Pancreas (tissue), 10 donors: Measurements from ENCODE around the gene ARHGAP10. TPM values are rescaled to one million over a fixed set of nuclear protein-coding genes. Genes with fewer than 3 reads are reported as not detected.
"Not testable (repeated sequence)": the region's sequence is repeated elsewhere in the genome, so short reads cannot be mapped to it uniquely, and the experiment has no call there.

Source experiments
- ATAC-seq, 4 donors: fragments of 200-7000 bp; cut with Tn5 transposase; one replicate each; pipeline versions ENCODE4 v1.8.0 to v1.9.1; 2020; ENCODE audit warnings: mild to moderate bottlenecking in 4 of 4, moderate library complexity in 4 of 4
- DNase-seq, 6 donors: peaks; one replicate each; pipeline ENCODE4 v3.0.0-alpha.2; 2020
- FAIRE-seq: peaks from 2 replicates; lab custom pipeline; 2012; peaks lifted over from hg19 to GRCh38; lab: Jason Lieb, UNC
- H3K27ac ChIP-seq, 4 donors: fragments of 200-600 bp; sonication (generic); 1 replicate in 3 of 4; 2 replicates in 1 of 4; pipeline versions ENCODE4 v1.5.0 to v1.8.0; 2020
- H3K27me3 ChIP-seq, 4 donors: fragments of 200-600 bp; one replicate each; pipeline ENCODE4 v1.8.0; 2021
- H3K36me3 ChIP-seq, 3 donors: fragments of 200-600 bp; sonication (generic) in 1 of 3; one replicate each; pipeline versions ENCODE4 v1.5.0 to v1.8.0; 2020 to 2021
- H3K4me1 ChIP-seq, 3 donors: fragments of 200-600 bp; one replicate each; pipeline ENCODE4 v1.8.0; 2021
- H3K4me3 ChIP-seq, 4 donors: fragments of 200-600 bp; sonication (generic) in 2 of 4; one replicate each; pipeline versions ENCODE4 v1.5.0 to v1.8.0; 2020 to 2021
- H3K9me3 ChIP-seq, 4 donors: fragments of 200-600 bp; one replicate each; pipeline ENCODE4 v1.8.0; 2021
- WGBS, 2 donors: extraction: QIAGEN DNeasy Blood & Tissue Kit; methylation state at CpG; one replicate each; pipeline ENCODE4 v1.1.7; 2013; 5-methylcytosine and 5-hydroxymethylcytosine counted together
- intact Hi-C, 3 donors: fragments of 100-400 bp; cut with DNase I; formaldehyde crosslinking; loops; one replicate each; pipeline versions ENCODE4 v1.11.1 to v1.14.2; 2022
- polyA plus RNA-seq, 2 donors: library from polyadenylated mRNA; stranded (reverse); fragments of 200-250 nt; gene quantifications; one replicate each; pipeline ENCODE4 v1.2.3, GENCODE V29; 2013
- total RNA-seq, 6 donors: library from RNA; stranded (reverse); fragmentation: NEBNext Ultra II Directional in 4 of 6; extraction: Animal tissue kit (Norgen Biotek cat#: 25700) in 4 of 6; gene quantifications; one replicate each; pipeline versions ENCODE4 v1.2.1 to v1.2.4, GENCODE V29; 2021 to 2023
- TF ChIP-seq, protein P1 (sequence below), 4 donors: fragments of 200-600 bp; sonication (generic) in 3 of 4; IDR thresholded peaks; one replicate each; pipeline versions ENCODE4 v1.5.0 to v1.8.0; 2021; ENCODE audit warnings: antibody characterized with exemption in 4 of 4
- donor health status: healthy with polysubstance abuse.
- donor health status: DM: no; HTN: no; CAD: no; lungs with moderate emphysema.
- donor health status: DM: no; HTN: no; CAD: no.
- donor health status: control.
- donor health status: control.
- donor health status: Bipolar disorder and iron deficiency.
- donor health status: DM: yes; HTN: yes; CAD: no.
- donor health status: DM: no; HTN: no; CAD: no.
- donor health status: DM: no; HTN: no; CAD: no.
- donor health status: DM: yes; HTN: yes; CAD: no.

The ARHGAP10 gene
- total and polyA plus RNA-seq, 8 donors, result 6.3 to 14.8 (median 8.7) TPM

DNA sequence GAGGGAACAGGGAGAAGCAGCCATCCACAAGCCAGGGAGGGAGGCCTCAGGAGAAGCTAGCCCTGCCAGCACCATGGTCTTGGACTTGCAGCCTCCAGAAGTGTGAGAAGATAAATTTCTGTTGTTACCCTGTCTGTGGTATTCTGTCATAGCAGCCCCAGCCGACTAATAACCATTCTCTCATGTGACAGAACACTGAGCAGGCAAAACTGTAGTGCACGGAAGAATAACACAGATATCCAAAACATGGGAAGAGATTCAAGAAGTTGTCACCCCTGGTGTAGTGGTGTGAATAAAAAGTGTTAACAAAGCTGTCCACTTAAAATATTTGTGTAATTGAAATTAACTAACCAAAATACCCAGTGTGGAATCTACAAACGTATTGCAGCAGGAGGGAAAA lies 265.0 kb downstream of the ARHGAP10 start:
- Histone ChIP-seq H3K27ac (no peak overlapping the region), H3K36me3 (no peaks in the 10 kb centered on the region), H3K27me3 (no peaks in the 10 kb centered on the region), H3K4me1 (no peaks in the 10 kb centered on the region), H3K4me3 (no peak overlapping the region), H3K9me3 (no peaks in the 10 kb centered on the region)
- TF ChIP-seq, protein P1, sequence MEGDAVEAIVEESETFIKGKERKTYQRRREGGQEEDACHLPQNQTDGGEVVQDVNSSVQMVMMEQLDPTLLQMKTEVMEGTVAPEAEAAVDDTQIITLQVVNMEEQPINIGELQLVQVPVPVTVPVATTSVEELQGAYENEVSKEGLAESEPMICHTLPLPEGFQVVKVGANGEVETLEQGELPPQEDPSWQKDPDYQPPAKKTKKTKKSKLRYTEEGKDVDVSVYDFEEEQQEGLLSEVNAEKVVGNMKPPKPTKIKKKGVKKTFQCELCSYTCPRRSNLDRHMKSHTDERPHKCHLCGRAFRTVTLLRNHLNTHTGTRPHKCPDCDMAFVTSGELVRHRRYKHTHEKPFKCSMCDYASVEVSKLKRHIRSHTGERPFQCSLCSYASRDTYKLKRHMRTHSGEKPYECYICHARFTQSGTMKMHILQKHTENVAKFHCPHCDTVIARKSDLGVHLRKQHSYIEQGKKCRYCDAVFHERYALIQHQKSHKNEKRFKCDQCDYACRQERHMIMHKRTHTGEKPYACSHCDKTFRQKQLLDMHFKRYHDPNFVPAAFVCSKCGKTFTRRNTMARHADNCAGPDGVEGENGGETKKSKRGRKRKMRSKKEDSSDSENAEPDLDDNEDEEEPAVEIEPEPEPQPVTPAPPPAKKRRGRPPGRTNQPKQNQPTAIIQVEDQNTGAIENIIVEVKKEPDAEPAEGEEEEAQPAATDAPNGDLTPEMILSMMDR (IDR thresholded peaks at IDR 0.05), result no peak
- ATAC-seq (no peak), DNase-seq (no peak), FAIRE-seq (no peak)
- WGBS, 2 donors, result 84 to 86% methylated on average over 3 of the region's 3 CpGs
- intact Hi-C loops, result no loop called here

DNA sequence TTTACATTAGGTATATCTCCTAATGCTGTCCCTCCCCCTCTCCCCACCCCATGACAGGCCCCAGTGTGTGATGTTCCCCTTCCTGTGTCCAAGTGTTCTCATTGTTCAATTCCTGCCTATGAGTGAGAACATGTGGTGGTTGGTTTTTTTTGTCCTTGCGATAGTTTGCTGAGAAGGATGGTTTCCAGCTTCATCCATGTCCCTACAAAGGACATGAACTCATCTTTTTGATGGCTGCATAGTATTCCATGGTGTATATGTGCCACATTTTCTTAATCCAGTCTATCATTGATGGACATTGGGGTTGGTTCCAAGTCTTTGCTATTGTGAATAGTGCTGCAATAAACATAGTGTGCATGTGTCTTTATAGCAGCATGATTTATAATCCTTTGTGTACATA lies 268.1 kb downstream of the ARHGAP10 start:
- ATAC-seq, FAIRE-seq: not testable (repeated sequence)

DNA sequence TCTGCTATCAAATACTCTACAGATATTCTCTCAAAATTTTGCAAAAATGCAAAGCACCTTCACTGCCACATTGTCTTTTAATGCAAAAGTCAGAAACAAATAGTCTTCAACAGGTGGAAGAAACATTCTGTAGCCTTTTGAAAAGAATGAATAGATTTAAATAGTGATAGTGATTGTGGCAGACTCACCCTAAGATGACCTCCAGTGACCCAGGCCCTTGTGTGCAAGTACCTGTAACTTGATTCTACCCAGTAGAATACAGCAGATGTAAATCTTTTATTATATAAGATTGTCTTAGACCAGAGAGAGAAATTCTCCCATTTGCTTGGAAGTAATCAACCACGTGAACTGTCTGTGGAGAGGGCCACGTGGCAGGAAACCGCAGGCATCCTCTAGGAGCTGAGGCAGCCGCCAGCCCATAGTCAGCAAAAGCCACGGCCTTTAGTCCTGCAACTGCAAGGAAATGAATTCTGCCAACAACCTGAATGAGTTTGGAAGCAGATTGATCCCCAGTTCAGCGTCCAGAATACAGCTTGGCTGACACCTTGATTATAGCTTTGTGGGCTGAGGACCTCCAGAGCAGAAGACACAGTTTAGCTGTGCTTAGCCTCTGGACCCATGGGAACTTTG lies 272.5 kb downstream of the ARHGAP10 start:
- Histone ChIP-seq H3K4me3 (no peak overlapping the region), H3K27me3 (no peaks in the 10 kb centered on the region), H3K4me1 (no peaks in the 10 kb centered on the region), H3K9me3 (no peaks in the 10 kb centered on the region), H3K36me3 (no peaks in the 10 kb centered on the region), H3K27ac (no peak overlapping the region)
- ATAC-seq (peak in 2 of 4 donors; percentile 50 to 68), DNase-seq (peak in 1 of 6 donors; percentile 34), FAIRE-seq (no peak)
- intact Hi-C loops, result no loop called here
- WGBS, 2 donors, result 74 to 81% methylated on average over 6 of the region's 6 CpGs
- TF ChIP-seq, protein P1 (IDR thresholded peaks at IDR 0.05), result no peak

More for the DNA sequence above, 268.1 kb downstream of the ARHGAP10 start:
- H3K4me1 ChIP-seq, H3K36me3 ChIP-seq, DNase-seq, H3K27me3 ChIP-seq, intact Hi-C loops, H3K4me3 ChIP-seq, H3K27ac ChIP-seq, H3K9me3 ChIP-seq: not testable (repeated sequence)
- 98 to 100% methylated on average over 1 of the region's 1 CpG for WGBS, 2 donors

DNA sequence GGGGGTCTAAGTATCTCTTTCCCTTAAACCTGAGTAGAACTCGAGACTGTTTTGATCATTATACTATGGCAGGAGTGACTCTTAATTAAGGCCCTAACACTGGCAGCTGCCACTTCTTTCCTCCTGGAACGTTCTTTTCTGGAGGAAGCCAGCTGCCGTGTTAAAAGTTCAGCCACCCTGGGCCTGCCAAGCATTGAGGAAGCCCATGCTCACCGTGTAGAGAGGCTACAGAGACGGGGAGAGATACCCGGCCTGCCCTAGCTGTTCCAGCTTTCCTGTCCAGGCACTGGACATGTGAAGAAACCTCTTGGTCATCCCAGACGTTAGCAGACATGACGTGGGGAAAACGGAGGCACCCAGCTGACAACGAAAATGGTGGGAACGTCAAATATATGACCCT lies 274.1 kb downstream of the ARHGAP10 start:
- Histone ChIP-seq H3K27ac (no peak overlapping the region), H3K4me3 (no peak overlapping the region), H3K4me1 (no peaks in the 10 kb centered on the region), H3K36me3 (no peaks in the 10 kb centered on the region), H3K9me3 (no peaks in the 10 kb centered on the region), H3K27me3 (no peaks in the 10 kb centered on the region)
- DNase-seq, result no peak
- TF ChIP-seq, protein P1 (IDR thresholded peaks at IDR 0.05), result no peak
- no peak for ATAC-seq
- 91 to 92% methylated on average over 11 of the region's 11 CpGs for WGBS, 2 donors
- no peak for FAIRE-seq
- intact Hi-C loops, result no loop called here

DNA sequence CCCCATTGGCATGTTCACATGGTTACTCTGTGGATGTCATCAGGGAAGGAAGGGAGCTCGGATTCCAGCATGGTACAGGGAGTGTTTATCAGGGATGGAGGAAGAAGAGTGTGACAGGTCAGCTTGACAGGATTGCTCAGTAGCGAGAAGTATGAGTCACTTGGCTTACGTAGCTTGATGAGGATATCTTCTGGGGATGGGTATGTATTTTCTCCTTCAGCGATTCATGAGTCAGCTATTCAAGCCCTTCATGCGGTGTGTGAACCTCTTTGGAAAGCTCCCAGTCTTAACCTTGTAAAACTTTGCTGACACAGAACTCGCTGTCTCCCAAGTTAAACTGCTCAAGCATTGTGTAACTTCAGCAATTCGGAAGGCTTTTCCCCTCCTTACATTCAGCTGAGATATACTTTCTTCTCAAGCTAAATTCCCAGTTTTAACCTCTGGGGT lies 275.4 kb downstream of the ARHGAP10 start:
- intact Hi-C loops, result no loop called here
- no peak overlapping the region for H3K4me3 ChIP-seq
- H3K9me3 ChIP-seq, result no peaks in the 10 kb centered on the region
- peak in 3 of 4 donors; percentile 30 to 77 (median 48) for ATAC-seq
- H3K27ac ChIP-seq, result no peak overlapping the region
- DNase-seq, result no peak
- no peak for FAIRE-seq
- no peaks in the 10 kb centered on the region for H3K36me3 ChIP-seq
- WGBS, 2 donors, result 89 to 93% methylated on average over 7 of the region's 7 CpGs
- no peaks in the 10 kb centered on the region for H3K4me1 ChIP-seq
- H3K27me3 ChIP-seq, result no peaks in the 10 kb centered on the region
- TF ChIP-seq, protein P1 (IDR thresholded peaks at IDR 0.05), result no peak
